Gastrocnemius medialis (tissue), 4 donors: Measurements from ENCODE around the gene CTTNBP2NL.

ENCODE experiments used
- CTCF ChIP-seq, 5 experiments: fragments of 450-650 bp in 3 of 5; fragments of 200-600 bp in 2 of 5; sonication (generic) in 2 of 5; IDR thresholded peaks in 4 of 5; conservative IDR thresholded peaks in 1 of 5; 1 replicate in 4 of 5; 2 replicates in 1 of 5; pipeline ENCODE4 v1.5.1; 2016 to 2019; ENCODE audit warnings: antibody characterized with exemption in 5 of 5, mild to moderate bottlenecking in 3 of 5, moderate library complexity in 3 of 5
- POLR2A ChIP-seq, 2 donors: fragments of 450-650 bp; IDR thresholded peaks; one replicate each; pipeline ENCODE4 v1.6.1; 2017; ENCODE audit warnings: antibody characterized with exemption in 2 of 2, mild to moderate bottlenecking in 2 of 2, moderate library complexity in 2 of 2

- TF ChIP-seq CTCF (IDR thresholded peaks at IDR 0.05 in 4 of 5, conservative IDR thresholded peaks at IDR 0.05 in 1 of 5) (no peak), POLR2A (IDR thresholded peaks at IDR 0.05) (no peak)
Observed at GRCh38 chr1:112371775-112372174, 24.2 kb upstream of the CTTNBP2NL start.
